NCI-H1105 treated with DMSO at 0.1 percent for 48 hours (cell line): Measurements from ENCODE around the gene SELP.
A peak's percentile ranks its signal among the peaks of the same experiment; 100 is the strongest.

Experiments used
- DNase-seq: peaks from one replicate; lab custom pipeline; 2025; lab: John Stamatoyannopoulos, UW

SELP gene

DNA sequence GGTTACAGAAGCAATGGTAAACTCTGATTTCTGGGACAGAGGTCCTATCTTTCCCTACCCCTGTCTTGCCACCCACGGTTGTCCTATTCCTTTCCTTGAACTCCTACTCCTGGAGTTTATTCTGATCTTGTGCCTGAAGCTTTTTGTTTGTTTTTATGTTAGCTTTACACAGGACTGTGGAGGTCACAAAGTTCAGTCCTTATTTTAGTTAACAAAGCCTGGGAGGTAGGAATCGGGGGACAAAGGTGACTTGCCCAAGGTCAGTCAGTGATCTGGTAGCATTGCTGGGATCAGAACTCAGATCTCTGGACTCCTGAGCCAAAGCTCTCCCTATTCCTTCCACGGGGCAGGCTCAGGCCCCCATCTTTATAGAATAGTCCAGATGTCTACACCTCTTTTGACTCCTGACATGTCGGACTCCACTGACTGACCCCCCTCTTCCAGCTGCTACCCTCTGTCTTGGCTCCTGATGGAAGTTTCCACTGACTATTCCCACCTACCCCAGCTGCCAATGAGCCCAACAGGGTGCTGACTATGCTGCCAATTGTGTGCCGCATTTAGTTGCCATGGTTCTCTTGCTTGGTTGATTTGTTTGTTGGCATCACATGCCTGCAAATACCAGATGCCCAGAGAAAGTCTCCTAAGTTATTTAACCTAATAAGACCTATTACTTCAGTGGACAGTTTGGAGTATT is 53.5 kb downstream of the SELP start:
- DNase-seq = no peak

GRCh38 chr1:169574336-169574735 is 55.6 kb downstream of the SELP start:
- no peak for DNase-seq

DNA sequence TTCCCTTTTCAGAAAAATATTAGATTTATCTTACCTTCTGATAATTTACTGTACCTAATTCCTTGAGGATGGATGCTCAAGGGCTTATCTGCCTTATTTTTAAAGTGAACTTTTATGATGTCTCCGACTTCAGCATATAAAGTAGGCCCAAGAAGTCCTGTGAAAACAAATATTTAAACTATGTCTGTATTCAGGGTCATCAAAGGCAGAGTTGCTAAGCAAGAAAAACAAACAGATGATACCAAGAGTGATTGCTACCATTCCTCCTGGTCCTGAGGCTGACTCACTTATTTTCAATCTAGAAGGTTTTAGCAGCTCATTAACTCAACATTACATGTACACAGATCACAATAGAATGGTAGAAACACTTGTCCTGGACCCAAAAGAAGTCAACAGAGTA is 57.7 kb downstream of the SELP start:
- no peak for DNase-seq

DNA sequence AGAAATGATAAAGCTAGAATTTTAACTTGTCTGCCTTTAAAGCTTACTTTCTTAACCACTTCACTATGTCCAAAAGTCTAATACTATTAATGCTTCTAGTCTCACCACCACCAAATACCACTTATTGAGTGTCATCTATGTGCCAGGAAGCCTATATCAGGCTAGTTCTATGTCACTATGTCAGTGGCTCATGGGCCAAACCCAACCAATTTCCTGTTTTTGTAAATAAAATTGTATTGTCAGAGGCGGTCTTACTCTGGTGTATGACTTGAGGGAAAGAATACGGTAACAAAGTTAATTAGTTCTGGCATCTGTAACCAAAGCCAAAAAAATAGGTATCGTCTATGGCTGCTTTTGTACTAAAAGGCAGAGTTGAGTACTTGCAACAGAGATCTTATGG is 58.5 kb downstream of the SELP start:
- no peak for DNase-seq

DNA sequence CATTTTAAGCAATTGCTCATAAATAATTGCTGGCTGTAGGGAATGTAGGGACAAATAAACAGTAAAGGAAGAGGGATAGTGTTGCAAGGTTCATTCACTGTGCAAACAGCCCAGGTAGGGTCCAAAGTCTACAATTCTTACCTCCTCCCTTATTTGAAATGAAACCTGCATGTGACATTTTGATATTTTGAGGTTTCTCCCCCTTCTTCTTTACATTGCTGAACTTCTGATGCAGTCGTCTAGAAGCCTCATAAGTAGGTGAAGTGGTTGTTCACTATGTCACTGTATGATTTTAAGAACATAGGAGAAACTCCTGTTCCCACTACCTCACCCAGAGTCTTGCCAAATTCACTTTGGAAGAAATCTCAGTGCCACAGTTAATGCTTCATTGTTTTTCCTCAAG is 59.8 kb downstream of the SELP start:
- no peak for DNase-seq

- no peak for DNase-seq
These were observed 61.4 kb downstream of the SELP start for GRCh38 chr1:169568497-169568896.

- no peak for DNase-seq
These were observed 64.3 kb downstream of the SELP start for GRCh38 chr1:169565335-169566271.

DNA sequence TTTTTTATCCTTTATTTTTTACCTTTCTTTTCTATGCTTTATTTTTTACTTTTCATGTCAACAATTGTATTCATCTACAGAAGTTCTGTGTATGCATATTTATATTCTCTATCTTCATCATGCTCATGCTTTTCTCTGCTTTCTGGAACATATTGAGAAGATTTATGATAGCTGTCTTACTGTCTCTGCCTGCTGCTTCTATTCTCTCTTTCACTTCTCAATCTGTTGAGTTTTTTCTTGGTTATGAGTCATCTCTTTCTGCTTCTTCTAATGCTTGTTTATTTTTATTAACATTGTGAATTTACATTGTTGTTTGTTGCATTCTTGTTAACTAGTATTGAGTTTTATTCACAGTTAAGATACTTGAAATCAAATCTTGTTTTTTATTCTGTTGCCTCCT is 66.3 kb downstream of the SELP start:
- DNase-seq = no peak

DNA sequence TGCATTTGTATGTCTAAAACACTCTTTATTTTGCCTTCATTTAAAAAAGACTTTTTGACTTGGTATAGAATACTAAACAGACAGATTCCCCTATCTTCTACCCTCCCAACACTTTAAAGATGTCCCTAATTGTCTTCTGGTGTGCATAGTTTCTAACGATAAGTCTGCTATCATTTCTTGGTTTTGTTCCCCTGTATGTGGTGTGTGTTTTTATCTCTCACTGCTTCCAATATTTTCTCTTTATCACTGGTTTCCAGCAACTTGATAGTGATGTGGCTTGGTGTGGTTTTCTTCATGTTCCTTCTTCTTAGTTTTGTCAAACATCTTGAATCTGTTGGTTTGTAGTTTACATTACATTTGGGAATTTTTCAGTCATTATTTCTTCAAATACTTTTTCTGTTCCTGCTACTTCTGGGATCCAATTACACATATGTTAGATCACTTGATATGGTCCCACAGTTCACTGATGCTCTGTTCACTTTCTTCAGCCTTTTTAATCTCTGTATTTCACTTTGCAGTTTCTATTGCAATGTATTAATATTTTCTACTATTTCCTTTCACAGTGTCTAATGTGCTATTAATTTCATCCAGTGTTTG is 66.8 kb downstream of the SELP start:
- DNase-seq = no peak

GRCh38 chr1:169561692-169562091 is 68.2 kb downstream of the SELP start:
- DNase-seq = no peak

DNA sequence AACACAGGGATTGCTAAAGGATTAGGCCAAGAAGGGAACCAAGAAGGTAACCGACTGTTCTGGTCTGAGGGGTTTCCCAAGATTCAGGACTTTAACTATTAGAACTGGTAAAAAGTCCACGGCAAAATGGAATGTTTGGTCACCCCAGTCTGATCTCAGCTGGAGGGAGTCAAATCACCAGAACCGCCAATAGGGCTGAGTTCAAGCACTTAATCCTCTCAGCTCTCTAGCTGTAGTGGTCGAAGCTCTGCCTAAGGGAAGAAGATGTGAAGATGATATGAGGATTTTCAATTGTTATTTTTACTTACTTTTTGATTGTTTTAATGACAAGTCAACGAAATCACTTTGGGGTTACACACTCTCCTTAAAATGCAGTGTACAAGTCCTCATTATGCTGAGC is 72.8 kb downstream of the SELP start:
- DNase-seq = no peak

DNA sequence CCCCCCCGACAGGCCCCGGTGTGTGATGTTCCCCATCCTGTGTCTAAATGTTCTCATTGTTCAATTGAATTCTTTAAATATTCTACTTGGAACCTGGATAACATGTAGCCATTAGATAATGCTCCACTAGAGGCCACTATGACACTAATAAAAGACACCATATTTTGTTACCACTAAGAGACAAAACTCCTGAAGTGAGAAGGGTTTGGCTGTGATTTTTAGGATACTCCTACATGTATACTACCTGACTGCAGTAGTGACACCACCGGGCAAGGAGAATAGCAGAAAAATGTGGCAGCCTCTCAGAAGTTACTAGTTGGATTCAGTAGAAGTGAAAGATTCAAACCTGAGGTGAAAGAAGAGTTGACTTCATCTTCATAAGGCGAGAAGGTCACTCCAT is 79.6 kb downstream of the SELP start:
- peak; percentile 64 for DNase-seq

- no peak for DNase-seq
These were observed 81.6 kb downstream of the SELP start for GRCh38 chr1:169548282-169548681.

- DNase-seq = peak; percentile 81
These were observed 83.6 kb downstream of the SELP start for GRCh38 chr1:169546087-169546995.

DNA sequence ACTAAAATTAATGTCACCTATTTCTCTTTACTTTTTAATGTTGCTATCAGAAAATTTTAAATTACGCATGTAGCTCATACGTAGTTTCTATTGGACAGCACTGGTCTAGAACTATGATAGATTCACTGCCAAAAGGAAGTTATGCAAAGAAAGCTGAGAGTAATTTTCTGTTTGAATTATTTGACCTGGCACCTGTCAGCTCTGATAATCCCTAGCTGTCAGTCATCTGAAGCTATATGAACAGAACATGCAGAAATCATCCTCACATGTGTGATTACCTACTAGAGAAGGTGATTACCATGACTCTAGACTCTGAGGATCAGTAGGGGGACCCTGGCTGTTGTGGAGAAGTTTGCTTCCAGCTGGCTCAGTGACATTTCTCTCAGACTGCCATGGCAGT is 84.5 kb downstream of the SELP start:
- DNase-seq = no peak

DNA sequence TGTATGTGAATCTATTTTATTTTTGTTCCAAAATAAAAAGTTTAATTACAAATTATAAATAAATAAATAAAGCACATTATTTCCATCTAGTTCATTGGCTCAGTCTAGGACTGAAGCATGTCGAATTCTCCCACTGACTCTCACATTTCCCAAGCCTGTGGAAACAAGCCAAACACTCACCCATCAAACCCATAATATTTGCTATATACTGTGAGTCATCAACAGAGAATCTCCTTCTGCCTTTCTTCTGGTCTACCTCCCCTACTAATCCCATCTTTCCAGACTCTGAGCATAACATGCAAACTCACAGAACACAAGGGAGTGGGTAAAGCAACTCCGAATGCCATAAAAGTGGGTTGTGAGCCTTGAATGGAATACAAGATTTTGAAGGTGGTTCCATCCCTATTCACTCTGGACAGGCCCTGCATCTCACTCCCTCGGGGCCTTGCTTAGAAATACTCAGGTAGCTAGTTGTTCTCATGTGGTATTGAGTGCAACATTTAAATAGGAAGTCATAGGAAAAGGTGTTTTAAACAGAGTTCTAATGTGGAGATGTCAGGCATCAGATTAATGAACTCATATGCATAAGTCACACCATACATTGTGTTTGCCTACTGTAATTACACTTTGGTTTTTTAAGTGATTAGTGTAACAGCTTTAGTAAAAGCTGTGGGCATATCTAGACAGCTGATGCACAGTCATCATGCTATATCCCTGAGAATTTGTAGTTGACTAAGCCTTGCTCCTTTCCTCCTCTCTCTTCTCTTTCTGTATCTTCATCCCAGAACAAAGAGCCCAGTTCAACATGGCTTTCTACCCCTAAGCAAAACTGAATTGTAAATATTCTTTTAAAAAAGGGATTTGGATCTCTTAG is 90.7 kb downstream of the SELP start:
- DNase-seq = no peak
